Measurements from ENCODE around the gene KRTAP10-6.

GRCh38 chr21:44595524-44595923, 3.2 kb upstream of the KRTAP10-6 start:
- TF ChIP-seq CTCF (IDR thresholded peaks at IDR 0.05) (no peak), POLR2A (IDR thresholded peaks at IDR 0.05) (no peak)
